SKM-1 treated with dmso at 0.1 percent for 144 hours (cell line): ENCODE data around the gene ENO3.

Experiments
- DNase-seq: peaks from one replicate; lab custom pipeline; 2025; ENCODE audit not compliant: unreplicated experiment; lab: John Stamatoyannopoulos, UW

ENO3 gene

GRCh38 chr17:4972752-4973151, 21.8 kb downstream of the ENO3 start:
- DNase-seq = no peak

- DNase-seq = peak; percentile 44
Observed at GRCh38 chr17:4973256-4974114, 22.6 kb downstream of the ENO3 start.

- no peak for DNase-seq
Observed at GRCh38 chr17:4974115-4974670, 23.3 kb downstream of the ENO3 start.

- peak; percentile 34 for DNase-seq
Observed at GRCh38 chr17:4978726-4979125, 27.8 kb downstream of the ENO3 start.

GRCh38 chr17:4980644-4981216, 29.8 kb downstream of the ENO3 start:
- DNase-seq = no peak

GRCh38 chr17:4982305-4982704, 31.4 kb downstream of the ENO3 start:
- no peak for DNase-seq

- DNase-seq = no peak
Observed at GRCh38 chr17:4986403-4986802, 35.5 kb downstream of the ENO3 start.

- peak; percentile 13 for DNase-seq
Observed at GRCh38 chr17:4986951-4987766, 36.2 kb downstream of the ENO3 start, which contains the start of gene CAMTA2. TSS of gene CAMTA2 (minus strand) at chr17:4987675. CDS start at chr17:4986222, 1,453 bp downstream.

GRCh38 chr17:4987767-4988567, 37.0 kb downstream of the ENO3 start:
- DNase-seq = no peak

- DNase-seq = no peak
Observed at GRCh38 chr17:4994081-4994595, 43.2 kb downstream of the ENO3 start.

GRCh38 chr17:4997302-4998026, 46.5 kb downstream of the ENO3 start, which contains the start of the genes INCA1 and KIF1C:
TSS of gene INCA1 (minus strand) at chr17:4997522. CDS start at chr17:4994437, 3,085 bp downstream.
TSS of gene KIF1C (plus strand) at chr17:4997950. CDS start at chr17:5000247, 2,297 bp downstream.
- DNase-seq = peak; percentile 53

GRCh38 chr17:4998027-4998731, 47.3 kb downstream of the ENO3 start:
- DNase-seq = no peak

GRCh38 chr17:4998732-4999429, 48.0 kb downstream of the ENO3 start:
- DNase-seq = no peak

GRCh38 chr17:4999430-5000093, 48.6 kb downstream of the ENO3 start:
- DNase-seq = no peak

- DNase-seq = no peak
Observed at GRCh38 chr17:5000237-5000639, 49.3 kb downstream of the ENO3 start.

GRCh38 chr17:5002121-5002788, 51.3 kb downstream of the ENO3 start:
- no peak for DNase-seq
